Gastrocnemius medialis (tissue), 4 donors: Measurements from ENCODE around the gene PCDH7.

Source experiments
- CTCF ChIP-seq, 5 experiments: fragments of 450-650 bp in 3 of 5; fragments of 200-600 bp in 2 of 5; sonication (generic) in 2 of 5; IDR thresholded peaks in 4 of 5; conservative IDR thresholded peaks in 1 of 5; 1 replicate in 4 of 5; 2 replicates in 1 of 5; pipeline ENCODE4 v1.5.1; 2016 to 2019; ENCODE audit warnings: antibody characterized with exemption in 5 of 5, mild to moderate bottlenecking in 3 of 5, moderate library complexity in 3 of 5
- POLR2A ChIP-seq, 2 donors: fragments of 450-650 bp; IDR thresholded peaks; one replicate each; pipeline ENCODE4 v1.6.1; 2017; ENCODE audit warnings: antibody characterized with exemption in 2 of 2, mild to moderate bottlenecking in 2 of 2, moderate library complexity in 2 of 2

GRCh38 chr4:30765022-30765421 is 44.9 kb downstream of the PCDH7 start:
- TF ChIP-seq POLR2A (IDR thresholded peaks at IDR 0.05), result no peak
- TF ChIP-seq CTCF (IDR thresholded peaks at IDR 0.05 in 4 of 5, conservative IDR thresholded peaks at IDR 0.05 in 1 of 5), result no peak
